Measurements from ENCODE around the gene TCF7L2.

The TCF7L2 gene

GRCh38 chr10:113041324-113041723 is 91.3 kb downstream of the TCF7L2 start:
- Histone ChIP-seq H3K9ac (ENCODE audit: low read length) (no peak overlapping the region), H3K9me3 (ENCODE audit: insufficient read depth, low read depth, low read length) (no peaks in the 10 kb centered on the region), H2BK12ac (ENCODE audit: low read length) (no peak overlapping the region), H3K4me2 (ENCODE audit: low read length) (no peak overlapping the region), H3K4me3 (ENCODE audit: low read depth, low read length) (no peak overlapping the region), H4K91ac (ENCODE audit: low read depth, low read length) (no peak overlapping the region), H2BK5ac (ENCODE audit: low read depth, low read length, poor library complexity) (no peak overlapping the region), H3K18ac (ENCODE audit: low read length) (no peak overlapping the region), H3K79me2 (ENCODE audit: control insufficient read depth, insufficient read depth, low read length, poor library complexity) (peaks cover 19% of the 10 kb centered on the region), H2AFZ (ENCODE audit: insufficient read depth, low read length, poor library complexity) (no peak overlapping the region), H3K27me3 (ENCODE audit: insufficient read depth, low read length) (no peaks in the 10 kb centered on the region), H3K4ac (ENCODE audit: low read depth, low read length) (peak overlapping the region; percentile 64), H3K23ac (ENCODE audit: low read length) (no peak overlapping the region), H3K14ac (ENCODE audit: low read length) (no peak overlapping the region), H4K12ac (ENCODE audit: low read depth, low read length) (no peak overlapping the region), H3K36me3 (ENCODE audit: control insufficient read depth in 1 of 2, insufficient read depth in 2 of 2, low read length in 2 of 2) (peaks cover 4 to 5% of the 10 kb centered on the region in 2 experiments), H3K79me1 (ENCODE audit: low read length) (peaks cover 2% of the 10 kb centered on the region), H2AK5ac (ENCODE audit: low read length) (no peak overlapping the region), H4K8ac (ENCODE audit: low read depth, low read length) (no peak overlapping the region), H3K4me1 (ENCODE audit: control insufficient read depth in 1 of 2, insufficient read depth in 2 of 2, low read length in 2 of 2) (peaks cover 7 to 9% of the 10 kb centered on the region in 2 experiments), H2BK120ac (ENCODE audit: insufficient read depth, low read length, poor library complexity) (no peak overlapping the region), H3K27ac (ENCODE audit: low read depth, low read length) (no peak overlapping the region)
- no peak for DNase-seq
- no CpG with 5 or more reads among the region's 1 CpG for WGBS (ENCODE audit: extremely low coverage, insufficient coverage, insufficient read length)

GRCh38 chr10:113041841-113042750 is 92.0 kb downstream of the TCF7L2 start:
- no peak overlapping the region for H4K8ac ChIP-seq (ENCODE audit: low read depth, low read length)
- peak overlapping the region; percentile 47 for H3K4ac ChIP-seq (ENCODE audit: low read depth, low read length)
- H2AK5ac ChIP-seq (ENCODE audit: low read length), result no peak overlapping the region
- peaks cover 4 to 5% of the 10 kb centered on the region in 2 experiments for H3K36me3 ChIP-seq (ENCODE audit: control insufficient read depth in 1 of 2, insufficient read depth in 2 of 2, low read length in 2 of 2)
- no peak overlapping the region for H4K12ac ChIP-seq (ENCODE audit: low read depth, low read length)
- no peak overlapping the region for H2BK120ac ChIP-seq (ENCODE audit: insufficient read depth, low read length, poor library complexity)
- no peak for DNase-seq
- H4K91ac ChIP-seq (ENCODE audit: low read depth, low read length), result no peak overlapping the region
- no peak overlapping the region for H3K18ac ChIP-seq (ENCODE audit: low read length)
- H3K4me1 ChIP-seq (ENCODE audit: control insufficient read depth in 1 of 2, insufficient read depth in 2 of 2, low read length in 2 of 2), result peaks cover 7 to 9% of the 10 kb centered on the region in 2 experiments
- peak overlapping the region; percentile 9 for H2BK5ac ChIP-seq (ENCODE audit: low read depth, low read length, poor library complexity)
- no peak overlapping the region for H2AFZ ChIP-seq (ENCODE audit: insufficient read depth, low read length, poor library complexity)
- no CpG with 5 or more reads among the region's 5 CpGs for whole genome bisulfite sequencing (ENCODE audit: extremely low coverage, insufficient coverage, insufficient read length)
- no peaks in the 10 kb centered on the region for H3K27me3 ChIP-seq (ENCODE audit: insufficient read depth, low read length)
- H3K23ac ChIP-seq (ENCODE audit: low read length), result no peak overlapping the region
- peaks cover 2% of the 10 kb centered on the region for H3K79me1 ChIP-seq (ENCODE audit: low read length)
- no peak overlapping the region for H3K27ac ChIP-seq (ENCODE audit: low read depth, low read length)
- H3K9ac ChIP-seq (ENCODE audit: low read length), result no peak overlapping the region
- no peak overlapping the region for H3K14ac ChIP-seq (ENCODE audit: low read length)
- H3K79me2 ChIP-seq (ENCODE audit: control insufficient read depth, insufficient read depth, low read length, poor library complexity), result peaks cover 19% of the 10 kb centered on the region
- H2BK12ac ChIP-seq (ENCODE audit: low read length), result no peak overlapping the region
- H3K4me3 ChIP-seq (ENCODE audit: low read depth, low read length), result no peak overlapping the region
- H3K4me2 ChIP-seq (ENCODE audit: low read length), result no peak overlapping the region
- H3K9me3 ChIP-seq (ENCODE audit: insufficient read depth, low read depth, low read length), result no peaks in the 10 kb centered on the region

GRCh38 chr10:113042868-113043267 is 92.8 kb downstream of the TCF7L2 start:
- peaks cover 2% of the 10 kb centered on the region for H3K79me1 ChIP-seq (ENCODE audit: low read length)
- H3K4me2 ChIP-seq (ENCODE audit: low read length), result no peak overlapping the region
- H3K18ac ChIP-seq (ENCODE audit: low read length), result no peak overlapping the region
- no peak overlapping the region for H4K8ac ChIP-seq (ENCODE audit: low read depth, low read length)
- no peak overlapping the region for H3K27ac ChIP-seq (ENCODE audit: low read depth, low read length)
- H4K12ac ChIP-seq (ENCODE audit: low read depth, low read length), result no peak overlapping the region
- no peak overlapping the region for H2BK12ac ChIP-seq (ENCODE audit: low read length)
- peaks cover 16% of the 10 kb centered on the region for H3K79me2 ChIP-seq (ENCODE audit: control insufficient read depth, insufficient read depth, low read length, poor library complexity)
- H3K9ac ChIP-seq (ENCODE audit: low read length), result no peak overlapping the region
- no peaks in the 10 kb centered on the region for H3K27me3 ChIP-seq (ENCODE audit: insufficient read depth, low read length)
- H3K14ac ChIP-seq (ENCODE audit: low read length), result no peak overlapping the region
- no peak overlapping the region for H4K91ac ChIP-seq (ENCODE audit: low read depth, low read length)
- H3K4me3 ChIP-seq (ENCODE audit: low read depth, low read length), result no peak overlapping the region
- H3K9me3 ChIP-seq (ENCODE audit: insufficient read depth, low read depth, low read length), result no peaks in the 10 kb centered on the region
- WGBS (ENCODE audit: extremely low coverage, insufficient coverage, insufficient read length), result no CpG with 5 or more reads among the region's 7 CpGs
- H2BK120ac ChIP-seq (ENCODE audit: insufficient read depth, low read length, poor library complexity), result no peak overlapping the region
- H2AK5ac ChIP-seq (ENCODE audit: low read length), result no peak overlapping the region
- no peak overlapping the region for H2AFZ ChIP-seq (ENCODE audit: insufficient read depth, low read length, poor library complexity)
- peaks cover 11 to 13% of the 10 kb centered on the region in 2 experiments for H3K4me1 ChIP-seq (ENCODE audit: control insufficient read depth in 1 of 2, insufficient read depth in 2 of 2, low read length in 2 of 2)
- H3K23ac ChIP-seq (ENCODE audit: low read length), result no peak overlapping the region
- peaks cover 4 to 5% of the 10 kb centered on the region in 2 experiments for H3K36me3 ChIP-seq (ENCODE audit: control insufficient read depth in 1 of 2, insufficient read depth in 2 of 2, low read length in 2 of 2)
- DNase-seq, result no peak
- H3K4ac ChIP-seq (ENCODE audit: low read depth, low read length), result no peak overlapping the region
- no peak overlapping the region for H2BK5ac ChIP-seq (ENCODE audit: low read depth, low read length, poor library complexity)

GRCh38 chr10:113044016-113044755 is 94.1 kb downstream of the TCF7L2 start:
- Histone ChIP-seq H3K9me3 (ENCODE audit: insufficient read depth, low read depth, low read length) (no peaks in the 10 kb centered on the region), H2BK12ac (ENCODE audit: low read length) (no peak overlapping the region), H3K27ac (ENCODE audit: low read depth, low read length) (no peak overlapping the region), H3K79me1 (ENCODE audit: low read length) (peaks cover 2% of the 10 kb centered on the region), H3K27me3 (ENCODE audit: insufficient read depth, low read length) (no peaks in the 10 kb centered on the region), H3K14ac (ENCODE audit: low read length) (no peak overlapping the region), H2BK5ac (ENCODE audit: low read depth, low read length, poor library complexity) (no peak overlapping the region), H3K4me3 (ENCODE audit: low read depth, low read length) (no peak overlapping the region), H2AFZ (ENCODE audit: insufficient read depth, low read length, poor library complexity) (no peak overlapping the region), H3K79me2 (ENCODE audit: control insufficient read depth, insufficient read depth, low read length, poor library complexity) (peaks cover 15% of the 10 kb centered on the region), H2AK5ac (ENCODE audit: low read length) (no peak overlapping the region), H2BK120ac (ENCODE audit: insufficient read depth, low read length, poor library complexity) (no peak overlapping the region), H3K9ac (ENCODE audit: low read length) (no peak overlapping the region), H3K36me3 (ENCODE audit: control insufficient read depth in 1 of 2, insufficient read depth in 2 of 2, low read length in 2 of 2) (peaks cover 4 to 5% of the 10 kb centered on the region in 2 experiments), H3K4me1 (ENCODE audit: control insufficient read depth in 1 of 2, insufficient read depth in 2 of 2, low read length in 2 of 2) (peaks cover 20 to 24% of the 10 kb centered on the region in 2 experiments), H4K8ac (ENCODE audit: low read depth, low read length) (no peak overlapping the region), H3K23ac (ENCODE audit: low read length) (no peak overlapping the region), H3K4me2 (ENCODE audit: low read length) (no peak overlapping the region), H4K91ac (ENCODE audit: low read depth, low read length) (no peak overlapping the region), H4K12ac (ENCODE audit: low read depth, low read length) (no peak overlapping the region), H3K4ac (ENCODE audit: low read depth, low read length) (peak overlapping the region; percentile 71), H3K18ac (ENCODE audit: low read length) (no peak overlapping the region)
- no CpG with 5 or more reads among the region's 12 CpGs for WGBS (ENCODE audit: extremely low coverage, insufficient coverage, insufficient read length)
- DNase-seq, result no peak
